Measurements from ENCODE around the gene ST7. TPM values are rescaled to one million over a fixed set of nuclear protein-coding genes. Genes with fewer than 3 reads are reported as not detected.

Gene ST7
- total and polyA plus RNA-seq, 7 donors, result 6.0 to 12.5 (median 7.3) TPM

DNA sequence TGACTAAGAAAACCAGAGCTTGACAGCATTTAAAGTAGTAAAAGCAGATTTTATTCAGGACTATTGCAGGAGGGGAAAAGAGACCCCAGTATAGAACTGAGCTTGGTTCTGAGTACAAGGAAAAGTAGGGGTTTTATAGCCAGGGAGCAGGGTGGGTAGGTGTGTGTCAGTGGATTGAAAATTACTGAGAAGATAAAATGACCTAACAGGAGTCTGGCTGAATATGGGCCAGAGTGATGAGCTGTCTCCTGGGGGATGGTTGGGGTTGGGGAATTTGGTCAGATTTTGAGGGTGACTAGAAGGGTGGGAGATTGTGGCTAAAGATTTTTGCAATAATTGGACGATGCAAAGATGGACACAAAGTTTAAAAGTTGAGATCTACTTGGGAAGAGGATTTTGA lies 114.0 kb downstream of the ST7 start:
- DNase-seq (no peak), ATAC-seq (no peak)
- intact Hi-C loops (cut with DNase I), result loop anchor here in 1 of 2 donors (5.0 kb wide), 1 partner anchor 35 kb away; no protein-coding TSS in a partner anchor
- Histone ChIP-seq H3K27me3 (ENCODE audit: insufficient read depth in 3 of 3, low read length in 2 of 3) (no peaks in the 10 kb centered on the region), H3K4me1 (peaks cover 28% of the 10 kb centered on the region), H3K9me3 (no peaks in the 10 kb centered on the region), H3K36me3 (ENCODE audit: insufficient read depth in 1 of 2, low read depth in 1 of 2) (no peaks in the 10 kb centered on the region), H3K4me3 (no peak overlapping the region), H3K27ac (no peak overlapping the region)
- whole genome bisulfite sequencing, 3 donors, result 81 to 92% (median 84%) methylated on average over 1 of the region's 1 CpG
- TF ChIP-seq, protein P1, sequence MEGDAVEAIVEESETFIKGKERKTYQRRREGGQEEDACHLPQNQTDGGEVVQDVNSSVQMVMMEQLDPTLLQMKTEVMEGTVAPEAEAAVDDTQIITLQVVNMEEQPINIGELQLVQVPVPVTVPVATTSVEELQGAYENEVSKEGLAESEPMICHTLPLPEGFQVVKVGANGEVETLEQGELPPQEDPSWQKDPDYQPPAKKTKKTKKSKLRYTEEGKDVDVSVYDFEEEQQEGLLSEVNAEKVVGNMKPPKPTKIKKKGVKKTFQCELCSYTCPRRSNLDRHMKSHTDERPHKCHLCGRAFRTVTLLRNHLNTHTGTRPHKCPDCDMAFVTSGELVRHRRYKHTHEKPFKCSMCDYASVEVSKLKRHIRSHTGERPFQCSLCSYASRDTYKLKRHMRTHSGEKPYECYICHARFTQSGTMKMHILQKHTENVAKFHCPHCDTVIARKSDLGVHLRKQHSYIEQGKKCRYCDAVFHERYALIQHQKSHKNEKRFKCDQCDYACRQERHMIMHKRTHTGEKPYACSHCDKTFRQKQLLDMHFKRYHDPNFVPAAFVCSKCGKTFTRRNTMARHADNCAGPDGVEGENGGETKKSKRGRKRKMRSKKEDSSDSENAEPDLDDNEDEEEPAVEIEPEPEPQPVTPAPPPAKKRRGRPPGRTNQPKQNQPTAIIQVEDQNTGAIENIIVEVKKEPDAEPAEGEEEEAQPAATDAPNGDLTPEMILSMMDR (IDR thresholded peaks at IDR 0.05), result no peak

DNA sequence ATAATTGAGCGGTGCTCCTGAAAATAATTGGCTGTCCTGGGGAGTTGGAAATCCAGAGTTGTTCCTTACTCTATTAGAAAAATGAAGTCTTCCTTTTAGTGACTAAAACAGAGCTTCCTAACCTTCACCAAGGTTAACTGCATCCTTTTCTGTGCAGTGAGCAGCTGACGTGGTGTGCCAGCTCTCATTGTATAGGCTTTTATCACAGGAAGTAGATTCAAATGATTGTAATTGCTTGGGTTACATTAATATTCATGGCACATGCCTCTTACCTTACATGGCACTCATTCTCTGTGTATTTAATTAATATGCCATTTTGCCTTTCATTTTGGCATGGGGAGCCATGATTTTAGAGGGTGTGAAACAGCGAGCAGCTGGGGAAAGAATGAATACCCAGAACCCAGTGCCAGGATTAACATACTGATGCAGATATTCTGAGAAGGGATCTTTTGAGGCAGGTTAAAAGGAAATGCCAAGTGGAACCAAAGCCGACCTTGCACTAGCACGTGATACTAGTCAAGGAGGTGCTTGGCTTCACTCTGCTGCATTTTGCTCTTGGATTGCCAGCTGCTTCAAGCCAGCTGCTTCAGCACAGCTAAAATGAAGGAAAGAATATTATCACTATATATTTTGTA lies 115.3 kb downstream of the ST7 start:
- ATAC-seq (no peak), DNase-seq (no peak)
- no peaks in the 10 kb centered on the region for H3K9me3 ChIP-seq
- peaks cover 41% of the 10 kb centered on the region for H3K4me1 ChIP-seq
- no peak overlapping the region for H3K4me3 ChIP-seq
- no peak overlapping the region for H3K27ac ChIP-seq
- 37 to 46% (median 43%) methylated on average over 5 of the region's 5 CpGs for WGBS, 3 donors
- H3K36me3 ChIP-seq (ENCODE audit: insufficient read depth in 1 of 2, low read depth in 1 of 2), result no peaks in the 10 kb centered on the region
- no peaks in the 10 kb centered on the region for H3K27me3 ChIP-seq (ENCODE audit: insufficient read depth in 3 of 3, low read length in 2 of 3)
- TF ChIP-seq, protein P1 (IDR thresholded peaks at IDR 0.05), result no peak
- intact Hi-C loops (cut with DNase I), result loop anchor here in 1 of 2 donors (5.0 kb wide), 1 partner anchor 34 kb away; no protein-coding TSS in a partner anchor

DNA sequence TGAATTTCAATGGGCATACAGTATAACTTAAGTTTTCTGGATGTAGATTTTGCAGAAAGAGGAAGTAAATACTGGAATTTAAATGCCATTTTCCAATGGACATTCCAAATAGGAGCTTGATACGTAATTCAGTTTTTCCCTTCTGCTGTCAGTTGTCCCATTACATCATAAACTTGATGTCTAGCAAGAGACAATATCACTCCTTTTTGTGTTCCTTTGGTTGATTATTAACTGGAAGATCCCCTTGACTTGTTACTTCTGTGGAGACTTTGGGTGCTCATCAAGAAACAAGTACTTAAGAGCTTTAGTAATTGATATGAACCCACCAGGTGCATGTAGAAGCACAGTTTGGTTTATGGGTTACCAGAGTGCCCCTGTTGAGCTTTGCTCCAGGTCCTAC lies 116.1 kb downstream of the ST7 start:
- no peak overlapping the region for H3K4me3 ChIP-seq
- H3K9me3 ChIP-seq, result no peaks in the 10 kb centered on the region
- TF ChIP-seq, protein P1 (IDR thresholded peaks at IDR 0.05), result no peak
- no peak for ATAC-seq
- DNase-seq, result no peak
- no peak overlapping the region for H3K27ac ChIP-seq
- WGBS, 3 donors, result 27 to 76% (median 51%) methylated on average over 1 of the region's 1 CpG
- intact Hi-C loops (cut with DNase I), result loop anchor here in 1 of 2 donors (5.0 kb wide), 1 partner anchor 33 kb away; no protein-coding TSS in a partner anchor
- H3K27me3 ChIP-seq (ENCODE audit: insufficient read depth in 3 of 3, low read length in 2 of 3), result no peaks in the 10 kb centered on the region
- peaks cover 41% of the 10 kb centered on the region for H3K4me1 ChIP-seq
- no peaks in the 10 kb centered on the region for H3K36me3 ChIP-seq (ENCODE audit: insufficient read depth in 1 of 2, low read depth in 1 of 2)

DNA sequence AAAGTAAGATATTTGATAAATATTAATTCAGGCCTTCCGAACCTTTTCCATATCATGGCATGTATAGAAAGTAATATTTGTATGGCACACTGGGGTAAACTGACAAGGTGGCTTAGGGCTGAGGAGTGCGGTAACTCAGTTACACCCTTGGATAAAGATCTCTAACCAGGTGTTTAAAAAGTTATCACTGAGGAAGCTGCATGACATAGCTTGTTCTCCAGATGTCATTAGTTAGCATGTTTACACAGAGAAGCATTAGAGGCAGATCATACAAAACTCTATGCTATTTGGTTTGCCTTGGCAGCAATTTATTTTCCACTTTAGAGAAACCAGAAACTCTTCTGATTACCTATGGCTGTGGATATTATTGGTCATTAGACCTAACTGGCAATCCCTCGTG lies 118.2 kb downstream of the ST7 start:
- no peak for DNase-seq
- TF ChIP-seq, protein P1 (IDR thresholded peaks at IDR 0.05), result no peak
- intact Hi-C loops (cut with DNase I), result no loop called here
- H3K36me3 ChIP-seq (ENCODE audit: insufficient read depth in 1 of 2, low read depth in 1 of 2), result no peaks in the 10 kb centered on the region
- 74 to 78% (median 77%) methylated on average over 3 of the region's 3 CpGs for WGBS, 3 donors
- no peak for ATAC-seq
- no peaks in the 10 kb centered on the region for H3K27me3 ChIP-seq (ENCODE audit: insufficient read depth in 3 of 3, low read length in 2 of 3)
- H3K27ac ChIP-seq, result peak overlapping the region; percentile 79
- no peaks in the 10 kb centered on the region for H3K9me3 ChIP-seq
- peaks cover 47% of the 10 kb centered on the region for H3K4me1 ChIP-seq
- no peak overlapping the region for H3K4me3 ChIP-seq
